MG63 (cell line): ENCODE measurements around the gene DMKN. TPM values are rescaled to one million over a fixed set of nuclear protein-coding genes. Genes with fewer than 3 reads are reported as not detected.

Experiments
- DNase-seq: peaks from one replicate; pipeline ENCODE4 v3.0.0-alpha.2; 2020
- H3K27me3 ChIP-seq: fragments of 250-450 bp; sonication (Bioruptor Pico); 2 replicates; pipeline ENCODE4 v1.5.1; 2020; ENCODE audit warnings: mild to moderate bottlenecking, moderate library complexity
- H3K36me3 ChIP-seq: fragments of 250-450 bp; sonication (Bioruptor Pico); 2 replicates; pipeline ENCODE4 v1.5.1; 2020; ENCODE audit warnings: mild to moderate bottlenecking, moderate library complexity
- H3K4me3 ChIP-seq: fragments of 250-450 bp; sonication (Bioruptor Pico); 2 replicates; pipeline ENCODE4 v1.5.1; 2020; ENCODE audit warnings: mild to moderate bottlenecking, moderate library complexity
- H3K9me3 ChIP-seq: fragments of 250-450 bp; sonication (Bioruptor Pico); 2 replicates; pipeline ENCODE4 v1.5.1; 2020; ENCODE audit warnings: mild to moderate bottlenecking, moderate library complexity
- total RNA-seq: library from RNA; depleted of rRNA; stranded (reverse); fragments of >200 nt; shearing (Covaris generic); gene quantifications from 2 replicates; pipeline ENCODE4 v1.2.3, GENCODE V29; 2014; ENCODE audit warnings: low replicate concordance

The DMKN gene
- total RNA-seq, 1 experiment from 2014 or later: not detected

- peaks cover 14% of the 10 kb centered on the region for H3K27me3 ChIP-seq
- H3K36me3 ChIP-seq: no peaks in the 10 kb centered on the region
- DNase-seq: no peak
- no peak overlapping the region for H3K4me3 ChIP-seq
- no peaks in the 10 kb centered on the region for H3K9me3 ChIP-seq
Measured at GRCh38 chr19:35514282-35514809, 897 bp upstream of the DMKN start.

- peak; percentile 32 for DNase-seq
- peaks cover 24% of the 10 kb centered on the region for H3K27me3 ChIP-seq
- no peaks in the 10 kb centered on the region for H3K36me3 ChIP-seq
Measured at GRCh38 chr19:35512831-35513627, 420 bp downstream of the DMKN start.

GRCh38 chr19:35511337-35511736, 2.1 kb downstream of the DMKN start:
- H3K9me3 ChIP-seq: no peaks in the 10 kb centered on the region
- peaks cover 39% of the 10 kb centered on the region for H3K27me3 ChIP-seq
- no peak overlapping the region for H3K4me3 ChIP-seq
- H3K36me3 ChIP-seq: no peaks in the 10 kb centered on the region
- DNase-seq: no peak

More at GRCh38 chr19:35512831-35513627, 420 bp downstream of the DMKN start:
- Histone ChIP-seq H3K4me3 (no peak overlapping the region), H3K9me3 (no peaks in the 10 kb centered on the region)

GRCh38 chr19:35510626-35510964, 2.9 kb downstream of the DMKN start:
- DNase-seq: no peak
- Histone ChIP-seq H3K4me3 (no peak overlapping the region), H3K27me3 (peaks cover 46% of the 10 kb centered on the region), H3K36me3 (no peaks in the 10 kb centered on the region), H3K9me3 (no peaks in the 10 kb centered on the region)

- Histone ChIP-seq H3K9me3 (no peaks in the 10 kb centered on the region), H3K36me3 (no peaks in the 10 kb centered on the region), H3K27me3 (peaks cover 51% of the 10 kb centered on the region), H3K4me3 (0 out of 2 replicates have a peak overlapping the region, but pooled peaks have one; percentile 12)
- peak; percentile 62 for DNase-seq
Measured at GRCh38 chr19:35509861-35510625, 3.4 kb downstream of the DMKN start.

- Histone ChIP-seq H3K36me3 (no peaks in the 10 kb centered on the region), H3K27me3 (peaks cover 52% of the 10 kb centered on the region), H3K4me3 (no peak overlapping the region), H3K9me3 (no peaks in the 10 kb centered on the region)
- DNase-seq: no peak
Measured at GRCh38 chr19:35509018-35509652, 4.3 kb downstream of the DMKN start.

- no peaks in the 10 kb centered on the region for H3K9me3 ChIP-seq
- no peak for DNase-seq
- no peaks in the 10 kb centered on the region for H3K36me3 ChIP-seq
- H3K4me3 ChIP-seq: no peak overlapping the region
- peaks cover 56% of the 10 kb centered on the region for H3K27me3 ChIP-seq
Measured at GRCh38 chr19:35508129-35508528, 5.3 kb downstream of the DMKN start.

GRCh38 chr19:35507561-35507960, 5.9 kb downstream of the DMKN start:
- peaks cover 56% of the 10 kb centered on the region for H3K27me3 ChIP-seq
- no peak overlapping the region for H3K4me3 ChIP-seq
- no peaks in the 10 kb centered on the region for H3K36me3 ChIP-seq
- no peaks in the 10 kb centered on the region for H3K9me3 ChIP-seq
- no peak for DNase-seq

- H3K27me3 ChIP-seq: peaks cover 56% of the 10 kb centered on the region
- H3K4me3 ChIP-seq: no peak overlapping the region
- no peak for DNase-seq
- H3K36me3 ChIP-seq: no peaks in the 10 kb centered on the region
- H3K9me3 ChIP-seq: no peaks in the 10 kb centered on the region
Measured at GRCh38 chr19:35506011-35506410, 7.4 kb downstream of the DMKN start.

- H3K4me3 ChIP-seq: no peak overlapping the region
- peaks cover 29% of the 10 kb centered on the region for H3K27me3 ChIP-seq
- no peak for DNase-seq
- H3K9me3 ChIP-seq: no peaks in the 10 kb centered on the region
- no peaks in the 10 kb centered on the region for H3K36me3 ChIP-seq
Measured at GRCh38 chr19:35502751-35503150, 10.7 kb downstream of the DMKN start.

- H3K36me3 ChIP-seq: no peaks in the 10 kb centered on the region
- DNase-seq: no peak
- no peaks in the 10 kb centered on the region for H3K9me3 ChIP-seq
- peaks cover 18% of the 10 kb centered on the region for H3K27me3 ChIP-seq
- H3K4me3 ChIP-seq: no peak overlapping the region
Measured at GRCh38 chr19:35501684-35502083, 11.8 kb downstream of the DMKN start.

GRCh38 chr19:35500611-35501010, 12.8 kb downstream of the DMKN start:
- Histone ChIP-seq H3K27me3 (peaks cover 10% of the 10 kb centered on the region), H3K36me3 (no peaks in the 10 kb centered on the region), H3K4me3 (no peak overlapping the region), H3K9me3 (no peaks in the 10 kb centered on the region)
- DNase-seq: no peak

- Histone ChIP-seq H3K4me3 (no peak overlapping the region), H3K27me3 (peaks cover 3% of the 10 kb centered on the region; the same call in 1 of the 2 replicates), H3K36me3 (no peaks in the 10 kb centered on the region), H3K9me3 (no peaks in the 10 kb centered on the region)
- no peak for DNase-seq
Measured at GRCh38 chr19:35498984-35499527, 14.4 kb downstream of the DMKN start.

- Histone ChIP-seq H3K4me3 (no peak overlapping the region), H3K9me3 (no peaks in the 10 kb centered on the region), H3K36me3 (no peaks in the 10 kb centered on the region), H3K27me3 (peaks cover 2% of the 10 kb centered on the region; the same call in 1 of the 2 replicates)
- DNase-seq: no peak
Measured at GRCh38 chr19:35498220-35498619, 15.2 kb downstream of the DMKN start.

- no peak for DNase-seq
- no peaks in the 10 kb centered on the region for H3K9me3 ChIP-seq
- peaks cover 11% of the 10 kb centered on the region; the same call in 1 of the 2 replicates for H3K27me3 ChIP-seq
- no peak overlapping the region for H3K4me3 ChIP-seq
- H3K36me3 ChIP-seq: no peaks in the 10 kb centered on the region
Measured at GRCh38 chr19:35497406-35497805, 16.0 kb downstream of the DMKN start.

GRCh38 chr19:35495107-35496064, 18.1 kb downstream of the DMKN start:
- no peak overlapping the region for H3K4me3 ChIP-seq
- no peaks in the 10 kb centered on the region for H3K36me3 ChIP-seq
- DNase-seq: peak; percentile 63
- peaks cover 24% of the 10 kb centered on the region for H3K27me3 ChIP-seq
- no peaks in the 10 kb centered on the region for H3K9me3 ChIP-seq
